SK-N-SH (cell line): ENCODE results near the gene MICB. TPM values are rescaled to one million over a fixed set of nuclear protein-coding genes. Genes with fewer than 3 reads are reported as not detected.

ENCODE experiments used
- CTCF ChIA-PET: fragments of 300-600, 350-600 bp; formaldehyde crosslinking; extraction: SDS; loops from one replicate; lab custom pipeline; 2021; lab: Yijun Ruan, JAX
- POLR2A ChIA-PET: fragments of 350-600 bp; sonication (Branson Sonifier 250); formaldehyde crosslinking; extraction: SDS; loops from one replicate; lab custom pipeline; 2020; ENCODE audit warnings: antibody characterized with exemption, inconsistent platforms; lab: Yijun Ruan, JAX
- DNase-seq: peaks from one replicate; pipeline ENCODE4 v3.0.0; 2012
- H2AFZ ChIP-seq: fragments of 200-600 bp; sonication (generic); 2 replicates; pipeline ENCODE4 v1.8.1; 2016; ENCODE audit warnings: antibody characterized with exemption, mild to moderate bottlenecking, low read depth
- H3F3A ChIP-seq: fragments of 200-600 bp; sonication (generic); replicated peaks from 2 replicates; pipeline ENCODE3; 2016; ENCODE audit warnings: antibody characterized with exemption, mild to moderate bottlenecking; ENCODE audit not compliant: insufficient read depth
- H3K27ac ChIP-seq, 2 experiments: fragments of 200-500 bp in 1 of 2; fragments of 200-600 bp in 1 of 2; sonication (Bioruptor generic) in 1 of 2; sonication (generic), shearing (Covaris generic) in 1 of 2; 2 replicates each; pipeline versions ENCODE4 v1.5.1 to v1.6.1; 2014 to 2016; ENCODE audit warnings: low read depth in 2 of 2, inconsistent platforms in 1 of 2, low read length in 1 of 2, mild to moderate bottlenecking in 1 of 2, mixed read lengths in 1 of 2
- H3K27me3 ChIP-seq: fragments of 200-600 bp; sonication (generic), shearing (Covaris generic); 2 replicates; pipeline ENCODE4 v1.6.1; 2016; ENCODE audit warnings: mixed run types; ENCODE audit not compliant: insufficient read depth
- H3K36me3 ChIP-seq, 2 experiments: fragments of 200-500 bp in 1 of 2; fragments of 200-600 bp in 1 of 2; sonication (Bioruptor generic) in 1 of 2; sonication (generic) in 1 of 2; replicated peaks in 1 of 2; 2 replicates each; pipeline versions ENCODE3 to v1.5.1; 2014 to 2016; ENCODE audit warnings: low read length in 1 of 2, mild to moderate bottlenecking in 1 of 2; ENCODE audit not compliant: insufficient read depth in 2 of 2, control insufficient read depth in 1 of 2
- H3K4me1 ChIP-seq, 2 experiments: fragments of 200-500 bp in 1 of 2; fragments of 200-600 bp in 1 of 2; sonication (Bioruptor generic) in 1 of 2; sonication (generic), shearing (Covaris generic) in 1 of 2; 2 replicates each; pipeline versions ENCODE4 v1.5.1 to v1.6.1; 2014 to 2016; ENCODE audit warnings: low read depth in 1 of 2, low read length in 1 of 2, mixed run types in 1 of 2; ENCODE audit not compliant: insufficient read depth in 2 of 2, control insufficient read depth in 1 of 2
- H3K4me2 ChIP-seq: fragments of 200-600 bp; sonication (generic), shearing (Covaris generic); 2 replicates; pipeline ENCODE4 v1.6.1; 2017; ENCODE audit warnings: mixed run types
- H3K4me3 ChIP-seq, 2 experiments: fragments of 200-500 bp in 1 of 2; fragments of 200-600 bp in 1 of 2; sonication (Bioruptor generic) in 1 of 2; sonication (generic), shearing (Covaris generic) in 1 of 2; 2 replicates each; pipeline versions ENCODE4 v1.5.1 to v1.8.1; 2014 to 2016; ENCODE audit warnings: low read depth in 2 of 2, inconsistent platforms in 1 of 2, low read length in 1 of 2, mild to moderate bottlenecking in 1 of 2, mixed read lengths in 1 of 2, moderate library complexity in 1 of 2
- H3K79me2 ChIP-seq: fragments of 200-600 bp; sonication (generic); 2 replicates; pipeline ENCODE4 v1.8.1; 2017; ENCODE audit warnings: mild to moderate bottlenecking; ENCODE audit not compliant: insufficient read depth
- H3K9ac ChIP-seq: fragments of 200-600 bp; sonication (generic); 2 replicates; pipeline ENCODE4 v1.6.1; 2017; ENCODE audit warnings: mixed run types
- H3K9me2 ChIP-seq: fragments of 200-600 bp; sonication (generic); 2 replicates; pipeline ENCODE4 v1.6.1; 2017; ENCODE audit warnings: mixed run types
- H3K9me3 ChIP-seq: fragments of 200-600 bp; sonication (generic); 2 replicates; pipeline ENCODE4 v1.6.1; 2017; ENCODE audit warnings: mixed run types, mild to moderate bottlenecking, moderate library complexity
- H4K20me1 ChIP-seq: fragments of 200-600 bp; sonication (generic); 2 replicates; pipeline ENCODE4 v1.6.1; 2017; ENCODE audit warnings: mild to moderate bottlenecking, mixed run types; ENCODE audit not compliant: insufficient read depth
- EP300 ChIP-seq, 2 experiments: IDR thresholded peaks; 2 replicates each; pipeline versions ENCODE4 v1.4.0 to v1.6.1; 2012; ENCODE audit warnings: borderline replicate concordance in 1 of 2, low read depth in 1 of 2, low read length in 1 of 2
- EZH2phosphoT487 ChIP-seq: fragments of 200-600 bp; sonication (generic); IDR thresholded peaks from 2 replicates; pipeline ENCODE4 v1.6.1; 2017; ENCODE audit warnings: low read depth, mixed run types, mild to moderate bottlenecking, antibody characterized with exemption, moderate library complexity, borderline replicate concordance
- FOXJ3 ChIP-seq: sonication (generic); formaldehyde crosslinking; IDR thresholded peaks from 2 replicates; pipeline ENCODE4 v1.5.1; 2020; ENCODE audit warnings: mild to moderate bottlenecking, missing genetic modification reagents
- FOXM1 ChIP-seq: IDR thresholded peaks from 2 replicates; pipeline ENCODE4 v1.4.0; 2012; ENCODE audit warnings: low read depth, mild to moderate bottlenecking
- GABPA ChIP-seq: IDR thresholded peaks from 2 replicates; pipeline ENCODE4 v1.4.0; 2012; ENCODE audit warnings: low read depth, mild to moderate bottlenecking
- GATA2 ChIP-seq: sonication (generic); formaldehyde crosslinking; IDR thresholded peaks from 2 replicates; pipeline ENCODE4 v1.5.0; 2020; ENCODE audit warnings: mild to moderate bottlenecking, missing genetic modification reagents
- MAX ChIP-seq: IDR thresholded peaks from 2 replicates; pipeline ENCODE4 v1.4.0; 2012; ENCODE audit warnings: low read depth
- NFIC ChIP-seq: IDR thresholded peaks from 2 replicates; pipeline ENCODE4 v1.4.0; 2012; ENCODE audit warnings: borderline replicate concordance
- NRF1 ChIP-seq: IDR thresholded peaks from 2 replicates; pipeline ENCODE4 v1.6.1; 2012; ENCODE audit warnings: low read depth, mild to moderate bottlenecking, low read length
- PBX3 ChIP-seq: IDR thresholded peaks from 2 replicates; pipeline ENCODE4; 2012
- RAD21 ChIP-seq: IDR thresholded peaks from 2 replicates; pipeline ENCODE4 v1.6.1; 2012; ENCODE audit warnings: mild to moderate bottlenecking, low read length
- RCOR1 ChIP-seq: fragments of 150-350 bp; IDR thresholded peaks from 2 replicates; pipeline ENCODE4 v1.6.1; 2017; ENCODE audit warnings: antibody characterized with exemption, low read length
- RFX5 ChIP-seq: IDR thresholded peaks from 2 replicates; pipeline ENCODE4 v1.6.1; 2012; ENCODE audit warnings: mild to moderate bottlenecking, improper control_type of control experiment, low read length
- RXRA ChIP-seq: IDR thresholded peaks from 2 replicates; pipeline ENCODE4 v1.4.0; 2012; ENCODE audit warnings: low read depth, mild to moderate bottlenecking, borderline replicate concordance
- SMC3 ChIP-seq: IDR thresholded peaks from 2 replicates; pipeline ENCODE4 v1.6.1; 2012; ENCODE audit warnings: low read depth, low read length, improper control_type of control experiment
- TCF12 ChIP-seq: IDR thresholded peaks from 2 replicates; pipeline ENCODE4 v1.4.0; 2012
- YY1 ChIP-seq: IDR thresholded peaks from 2 replicates; pipeline ENCODE4 v1.4.0; 2012; ENCODE audit warnings: low read depth, mild to moderate bottlenecking
- WGBS: methylation state at CpG from one replicate; pipeline ENCODE4 v1.1.6; 2017; ENCODE audit warnings: low lambda C conversion rate; 5-methylcytosine and 5-hydroxymethylcytosine counted together
- polyA plus RNA-seq, 3 experiments: library from polyadenylated mRNA; depleted of rRNA; stranded (reverse); fragments of >200 nt; gene quantifications; 2 replicates each; pipeline ENCODE4 v1.2.3, GENCODE V29; 2012
- TF ChIP-seq, protein P1 (sequence below): fragments of 150-350 bp; IDR thresholded peaks from 2 replicates; pipeline ENCODE4 v1.6.1; 2016; ENCODE audit warnings: mild to moderate bottlenecking, low read depth, low read length
- TF ChIP-seq, protein P2 (sequence below): IDR thresholded peaks from 2 replicates; pipeline ENCODE4 v1.4.0; 2012; ENCODE audit warnings: low read depth, borderline replicate concordance
- TF ChIP-seq, protein P3 (sequence below): fragments of 200-600 bp; sonication (generic); IDR thresholded peaks from 2 replicates; pipeline ENCODE4 v1.6.1; 2017; ENCODE audit warnings: antibody characterized with exemption, mild to moderate bottlenecking, moderate library complexity

Gene MICB
- polyA plus RNA-seq, 1 of the 3 experiments (the other 2 are of a cell fraction), result 9.7 TPM

- no peak for TF ChIP-seq MAX
- no peak for TF ChIP-seq EZH2phosphoT487
- no peak for TF ChIP-seq SMC3
- no peak for TF ChIP-seq GATA2 (CRISPR knock-in tag)
- no peak for TF ChIP-seq RCOR1
- no peak for TF ChIP-seq GABPA
Observed at GRCh38 chr6:31460361-31461025, 37.5 kb upstream of the MICB start (continued).

- H3K27ac ChIP-seq, result no peak overlapping the region
- H3K4me2 ChIP-seq, result peak overlapping the region; percentile 71
- DNase-seq, result no peak
- no peak for TF ChIP-seq YY1
- TF ChIP-seq, protein P1, sequence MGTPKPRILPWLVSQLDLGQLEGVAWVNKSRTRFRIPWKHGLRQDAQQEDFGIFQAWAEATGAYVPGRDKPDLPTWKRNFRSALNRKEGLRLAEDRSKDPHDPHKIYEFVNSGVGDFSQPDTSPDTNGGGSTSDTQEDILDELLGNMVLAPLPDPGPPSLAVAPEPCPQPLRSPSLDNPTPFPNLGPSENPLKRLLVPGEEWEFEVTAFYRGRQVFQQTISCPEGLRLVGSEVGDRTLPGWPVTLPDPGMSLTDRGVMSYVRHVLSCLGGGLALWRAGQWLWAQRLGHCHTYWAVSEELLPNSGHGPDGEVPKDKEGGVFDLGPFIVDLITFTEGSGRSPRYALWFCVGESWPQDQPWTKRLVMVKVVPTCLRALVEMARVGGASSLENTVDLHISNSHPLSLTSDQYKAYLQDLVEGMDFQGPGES, result no peak
- TF ChIP-seq, protein P2, sequence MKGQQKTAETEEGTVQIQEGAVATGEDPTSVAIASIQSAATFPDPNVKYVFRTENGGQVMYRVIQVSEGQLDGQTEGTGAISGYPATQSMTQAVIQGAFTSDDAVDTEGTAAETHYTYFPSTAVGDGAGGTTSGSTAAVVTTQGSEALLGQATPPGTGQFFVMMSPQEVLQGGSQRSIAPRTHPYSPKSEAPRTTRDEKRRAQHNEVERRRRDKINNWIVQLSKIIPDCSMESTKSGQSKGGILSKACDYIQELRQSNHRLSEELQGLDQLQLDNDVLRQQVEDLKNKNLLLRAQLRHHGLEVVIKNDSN, result no peak
- TF ChIP-seq NFIC, result no peak
- TF ChIP-seq, protein P3, sequence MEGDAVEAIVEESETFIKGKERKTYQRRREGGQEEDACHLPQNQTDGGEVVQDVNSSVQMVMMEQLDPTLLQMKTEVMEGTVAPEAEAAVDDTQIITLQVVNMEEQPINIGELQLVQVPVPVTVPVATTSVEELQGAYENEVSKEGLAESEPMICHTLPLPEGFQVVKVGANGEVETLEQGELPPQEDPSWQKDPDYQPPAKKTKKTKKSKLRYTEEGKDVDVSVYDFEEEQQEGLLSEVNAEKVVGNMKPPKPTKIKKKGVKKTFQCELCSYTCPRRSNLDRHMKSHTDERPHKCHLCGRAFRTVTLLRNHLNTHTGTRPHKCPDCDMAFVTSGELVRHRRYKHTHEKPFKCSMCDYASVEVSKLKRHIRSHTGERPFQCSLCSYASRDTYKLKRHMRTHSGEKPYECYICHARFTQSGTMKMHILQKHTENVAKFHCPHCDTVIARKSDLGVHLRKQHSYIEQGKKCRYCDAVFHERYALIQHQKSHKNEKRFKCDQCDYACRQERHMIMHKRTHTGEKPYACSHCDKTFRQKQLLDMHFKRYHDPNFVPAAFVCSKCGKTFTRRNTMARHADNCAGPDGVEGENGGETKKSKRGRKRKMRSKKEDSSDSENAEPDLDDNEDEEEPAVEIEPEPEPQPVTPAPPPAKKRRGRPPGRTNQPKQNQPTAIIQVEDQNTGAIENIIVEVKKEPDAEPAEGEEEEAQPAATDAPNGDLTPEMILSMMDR, result no peak
- no peak for TF ChIP-seq TCF12
- no peak for TF ChIP-seq RXRA
- TF ChIP-seq RFX5, result no peak
- no peak for TF ChIP-seq MAX
- no peak for TF ChIP-seq NRF1
- TF ChIP-seq RAD21, result no peak
- no peak for TF ChIP-seq FOXM1
- TF ChIP-seq FOXJ3 (CRISPR knock-in tag), result no peak
- TF ChIP-seq EP300 (IDR thresholded peaks at IDR 0.05; ENCODE audit: borderline replicate concordance in 1 of 2, low read depth in 1 of 2, low read length in 1 of 2), result no peak
- TF ChIP-seq PBX3, result no peak
- ChIA-PET POLR2A (interaction anchor here (1.1 kb wide), 1 partner anchor 49 kb away, joined by 3 read pairs; no protein-coding TSS in a partner anchor), CTCF (interaction anchor here (0.5 to 0.7 kb wide), 3 partner anchors 17 to 815 kb away, joined by 3 read pairs; no protein-coding TSS in a partner anchor)
- H3K4me3 ChIP-seq, result peak overlapping the region in 1 of 2 experiments; percentile 42; a peak in 2 of 4 replicates
- H4K20me1 ChIP-seq, result no peaks in the 10 kb centered on the region
- no peaks in the 10 kb centered on the region for H3K79me2 ChIP-seq
- H3K9ac ChIP-seq, result no peak overlapping the region
- no peaks in the 10 kb centered on the region for H3K36me3 ChIP-seq
- H2AFZ ChIP-seq, result peak overlapping the region; percentile 40; the same call in 1 of the 2 replicates
- H3F3A ChIP-seq, result no peaks in the 10 kb centered on the region
- no peaks in the 10 kb centered on the region for H3K9me2 ChIP-seq
- no peaks in the 10 kb centered on the region for H3K9me3 ChIP-seq
- no peaks in the 10 kb centered on the region; a peak in 1 of 4 replicates for H3K4me1 ChIP-seq
- H3K27me3 ChIP-seq, result peaks cover 28% of the 10 kb centered on the region
- WGBS, result 15% methylated on average over 11 of the region's 11 CpGs
Observed at GRCh38 chr6:31462026-31462963, 35.6 kb upstream of the MICB start.
